CD4-positive, alpha-beta T cell treated with Interleukin-4 for 4 hours (primary cell): Measurements from ENCODE around the gene NDUFAF7.
"Not testable (repeated sequence)": the region's sequence is repeated elsewhere in the genome, so short reads cannot be mapped to it uniquely, and the experiment has no call there.

Experiments used
- DNase-seq: peaks from one replicate; pipeline ENCODE4 v3.0.0-alpha.2; 2020

The NDUFAF7 gene

DNA sequence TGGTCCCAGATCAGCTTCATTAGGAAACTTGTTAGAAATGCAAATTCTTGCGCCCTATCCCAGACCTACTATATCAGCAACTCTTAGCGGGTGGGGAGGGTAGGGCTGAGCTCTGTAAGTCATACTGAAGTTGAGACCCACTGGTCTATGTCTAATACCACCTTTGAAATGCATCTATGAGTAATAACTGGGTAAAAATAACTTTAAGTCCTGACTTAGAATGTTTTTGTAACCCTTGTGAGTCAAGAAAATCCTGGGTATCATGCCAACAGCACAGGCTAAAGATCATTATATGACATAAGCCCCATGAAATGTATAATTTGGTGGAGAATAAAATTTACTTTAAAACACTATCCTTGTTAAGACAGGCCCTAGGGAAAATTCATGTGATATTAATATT is 51.7 kb downstream of the NDUFAF7 start:
- DNase-seq: no peak

DNA sequence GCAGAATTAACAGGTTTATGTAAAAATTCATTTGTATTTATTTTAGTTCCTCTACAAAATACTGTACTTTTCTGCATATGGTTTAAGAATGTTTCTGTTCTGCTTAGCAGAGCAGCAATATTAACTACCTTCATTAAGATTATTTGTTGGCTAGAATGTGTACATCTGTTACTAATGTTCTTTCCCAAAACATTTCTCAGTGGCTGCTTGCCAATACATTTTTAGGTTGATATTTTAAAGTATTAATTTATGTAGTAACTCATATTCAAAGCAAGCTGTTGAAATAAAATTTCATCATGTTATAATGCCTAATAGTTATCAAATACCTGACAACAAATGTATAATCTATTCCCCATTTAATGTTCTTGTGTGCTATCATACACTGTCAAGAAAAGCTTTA is 52.9 kb downstream of the NDUFAF7 start:
- no peak for DNase-seq

DNA sequence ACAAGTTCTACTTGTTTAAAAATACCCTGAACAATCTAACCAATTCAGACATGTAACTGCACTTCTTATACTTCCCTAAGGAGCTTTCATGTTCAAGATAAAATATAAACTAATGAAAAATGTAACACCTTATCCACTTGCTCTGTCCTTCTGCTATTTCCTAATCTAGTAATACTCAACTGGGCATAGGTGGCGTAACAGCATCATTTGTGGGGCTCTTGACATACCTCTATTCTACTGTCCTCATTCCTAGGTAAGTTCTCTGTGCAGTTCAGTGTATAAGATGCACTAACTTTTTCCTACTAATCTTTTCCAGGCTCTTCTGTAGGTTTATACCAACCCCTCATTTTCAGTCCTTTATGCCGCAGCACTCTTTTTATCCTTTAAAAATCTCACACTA is 56.5 kb downstream of the NDUFAF7 start:
- no peak for DNase-seq

DNA sequence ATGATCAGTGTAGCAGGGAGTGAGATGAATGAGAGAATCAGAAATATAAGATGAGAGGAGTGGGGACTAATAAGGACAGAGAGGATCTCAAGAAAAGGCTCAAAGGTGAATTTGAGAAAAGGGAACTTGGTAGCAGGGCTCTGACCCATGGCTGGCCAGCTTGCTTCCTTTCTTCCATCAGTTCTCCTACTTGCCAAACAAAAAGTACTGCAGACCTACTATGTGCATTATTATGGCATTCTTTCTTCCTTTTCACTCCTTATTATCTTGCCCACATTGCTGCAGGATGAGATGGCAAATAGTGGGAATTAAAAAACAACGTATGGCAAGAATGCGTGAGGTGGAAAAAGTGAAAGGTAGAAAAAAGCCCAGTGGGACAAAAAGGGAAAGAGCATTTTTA is 60.2 kb downstream of the NDUFAF7 start:
- DNase-seq: no peak

DNA sequence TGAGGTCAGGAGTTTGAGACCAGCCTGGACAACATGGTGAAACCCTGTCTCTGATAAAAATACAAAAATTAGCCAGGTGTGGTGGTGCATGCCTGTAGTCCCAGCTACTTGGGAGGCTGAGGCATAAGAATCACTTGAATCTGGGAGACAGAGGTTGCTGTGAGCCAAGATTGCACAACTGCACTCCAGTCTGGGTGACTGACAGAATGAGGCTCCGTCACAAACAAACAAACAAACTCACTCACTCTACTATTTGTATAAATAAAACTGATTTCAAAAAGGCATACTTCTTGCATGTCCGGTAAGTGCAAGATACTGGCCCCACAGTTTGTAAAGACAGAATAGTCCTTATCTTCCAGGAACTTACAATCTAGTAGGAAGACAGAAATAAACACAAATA is 63.4 kb downstream of the NDUFAF7 start:
- not testable (repeated sequence) for DNase-seq

DNA sequence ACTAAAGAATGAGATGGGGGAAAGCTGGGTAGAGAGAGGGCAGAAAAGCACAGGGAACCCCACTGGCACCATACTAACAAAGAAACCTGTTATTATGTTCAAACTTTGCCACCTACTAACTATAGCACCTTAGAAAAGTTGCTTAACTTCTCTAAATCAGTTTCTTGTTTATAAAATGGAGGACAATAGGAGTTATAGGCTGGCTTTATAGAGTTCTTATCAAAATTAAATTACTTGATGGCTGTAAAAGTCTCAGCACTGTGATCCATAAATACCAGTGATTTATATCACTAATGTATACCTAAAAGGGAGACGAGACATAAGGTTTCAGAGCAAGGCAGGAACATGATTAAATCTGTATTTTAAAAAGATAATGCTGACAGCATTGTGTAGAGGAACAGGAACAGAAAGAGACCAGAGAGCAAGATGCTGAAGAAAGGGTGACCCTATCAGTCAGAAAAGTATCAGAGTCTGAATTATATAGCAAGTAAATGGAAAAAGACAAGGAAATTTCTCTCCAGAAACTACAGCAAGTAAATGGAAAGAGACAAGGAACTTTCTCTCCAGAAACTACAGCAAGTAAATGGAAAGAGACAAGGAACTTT is 64.1 kb downstream of the NDUFAF7 start:
- DNase-seq: no peak

DNA sequence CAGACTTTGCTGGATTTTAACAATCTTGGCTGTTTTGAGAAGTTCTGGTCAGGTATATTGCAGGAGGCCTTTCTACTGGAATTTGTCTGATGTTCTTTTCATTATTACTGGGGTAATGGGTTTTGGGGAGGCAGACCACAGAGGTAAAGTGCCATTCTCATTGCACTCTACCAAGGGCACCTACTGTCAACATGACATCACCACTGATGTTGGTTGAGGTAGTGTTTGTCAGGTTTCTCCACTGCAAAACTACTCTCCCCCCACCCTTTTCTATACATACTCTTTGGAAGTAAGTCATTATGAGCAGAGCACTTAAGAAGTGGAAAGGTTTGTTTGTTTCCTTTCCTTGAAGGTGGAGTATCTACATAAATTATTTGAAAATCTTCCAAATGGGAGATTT is 66.2 kb downstream of the NDUFAF7 start:
- no peak for DNase-seq
